Testis (tissue), 2 donors: Measurements from ENCODE around the gene NUDT2.

Source experiments
- POLR2A ChIP-seq: fragments of 450-650 bp; IDR thresholded peaks from one replicate; pipeline ENCODE4 v1.6.1; 2017; ENCODE audit warnings: antibody characterized with exemption, mild to moderate bottlenecking, moderate library complexity
- TF ChIP-seq, protein P1 (sequence below), 3 experiments: fragments of 450-650 bp in 2 of 3; fragments of 200-600 bp in 1 of 3; sonication (generic) in 1 of 3; IDR thresholded peaks; one replicate each; pipeline ENCODE4 v1.5.1; 2016 to 2019; ENCODE audit warnings: antibody characterized with exemption in 3 of 3, mild to moderate bottlenecking in 2 of 3, moderate library complexity in 1 of 3

DNA sequence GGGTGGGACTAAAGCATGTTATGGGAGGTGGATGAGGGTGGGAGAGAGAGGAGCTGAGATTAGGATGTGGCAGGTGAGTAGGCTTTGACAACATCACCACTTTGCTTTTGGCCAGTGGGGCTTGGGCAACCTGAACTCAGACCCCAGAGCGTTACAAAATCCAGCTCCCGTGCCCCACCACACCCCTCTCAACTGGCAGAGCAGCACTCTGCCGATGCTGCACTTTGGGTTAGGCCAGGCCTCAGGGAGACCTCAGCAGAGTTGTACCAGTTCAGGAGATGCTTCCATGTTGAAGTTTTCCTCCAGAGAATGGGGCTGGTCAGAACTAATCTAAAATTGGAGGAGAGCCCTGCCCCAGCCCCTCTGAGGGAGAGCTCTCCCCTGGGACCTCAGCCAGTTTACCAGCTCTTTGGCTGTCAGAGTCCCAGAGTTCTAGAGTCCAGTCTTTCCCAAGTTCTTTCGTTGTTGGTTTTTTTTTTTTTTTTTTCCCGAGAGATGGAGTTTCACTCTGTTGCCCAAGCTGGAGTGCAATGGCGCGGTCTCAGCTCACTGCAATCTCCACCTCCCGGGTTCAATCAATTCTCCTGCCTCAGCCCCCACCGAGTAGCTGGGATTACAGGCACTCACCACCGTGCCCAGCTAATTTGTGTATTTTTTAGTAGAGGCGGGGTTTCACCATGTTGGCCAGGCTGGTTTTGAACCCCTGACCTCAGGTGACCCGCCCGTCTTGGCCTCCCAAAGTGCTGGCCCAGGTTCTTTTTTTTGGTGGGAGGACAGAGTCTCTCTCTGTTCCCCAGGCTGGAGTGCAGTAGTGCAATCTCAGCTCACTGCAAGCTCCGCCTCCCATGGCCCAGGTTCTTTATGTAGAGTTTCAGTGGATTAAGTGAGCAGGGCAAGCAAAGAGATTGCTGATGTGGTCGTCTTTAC lies 17.8 kb downstream of the NUDT2 start:
- TF ChIP-seq, protein P1, sequence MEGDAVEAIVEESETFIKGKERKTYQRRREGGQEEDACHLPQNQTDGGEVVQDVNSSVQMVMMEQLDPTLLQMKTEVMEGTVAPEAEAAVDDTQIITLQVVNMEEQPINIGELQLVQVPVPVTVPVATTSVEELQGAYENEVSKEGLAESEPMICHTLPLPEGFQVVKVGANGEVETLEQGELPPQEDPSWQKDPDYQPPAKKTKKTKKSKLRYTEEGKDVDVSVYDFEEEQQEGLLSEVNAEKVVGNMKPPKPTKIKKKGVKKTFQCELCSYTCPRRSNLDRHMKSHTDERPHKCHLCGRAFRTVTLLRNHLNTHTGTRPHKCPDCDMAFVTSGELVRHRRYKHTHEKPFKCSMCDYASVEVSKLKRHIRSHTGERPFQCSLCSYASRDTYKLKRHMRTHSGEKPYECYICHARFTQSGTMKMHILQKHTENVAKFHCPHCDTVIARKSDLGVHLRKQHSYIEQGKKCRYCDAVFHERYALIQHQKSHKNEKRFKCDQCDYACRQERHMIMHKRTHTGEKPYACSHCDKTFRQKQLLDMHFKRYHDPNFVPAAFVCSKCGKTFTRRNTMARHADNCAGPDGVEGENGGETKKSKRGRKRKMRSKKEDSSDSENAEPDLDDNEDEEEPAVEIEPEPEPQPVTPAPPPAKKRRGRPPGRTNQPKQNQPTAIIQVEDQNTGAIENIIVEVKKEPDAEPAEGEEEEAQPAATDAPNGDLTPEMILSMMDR (IDR thresholded peaks at IDR 0.05) = no peak
- no peak for TF ChIP-seq POLR2A
